HL-60 (cell line): ENCODE data around the gene ENGASE.

Source experiments
- DNase-seq, 2 experiments: peaks; one replicate each; pipeline ENCODE4 v3.0.0-alpha.2; 2010 to 2020; ENCODE audit warnings: low read depth in 1 of 2, low spot score in 1 of 2
- H3K27ac ChIP-seq: fragments of 250-450 bp; sonication (Bioruptor Pico); replicated peaks from 2 replicates; pipeline ENCODE4 v1.5.1; 2020; ENCODE audit warnings: mild to moderate bottlenecking, moderate library complexity
- H3K27me3 ChIP-seq: fragments of 250-450 bp; sonication (Bioruptor Pico); 2 replicates; pipeline ENCODE4 v1.5.1; 2021; ENCODE audit warnings: mild to moderate bottlenecking, moderate library complexity; ENCODE audit not compliant: insufficient read depth, poor library complexity, severe bottlenecking
- H3K4me3 ChIP-seq: replicated peaks from 2 replicates; pipeline ENCODE4 v1.5.1; 2011; ENCODE audit warnings: mild to moderate bottlenecking, control low read depth, low read length; ENCODE audit not compliant: insufficient read depth
- GABPA ChIP-seq: IDR thresholded peaks from 2 replicates; pipeline ENCODE4 v1.6.1; 2012; ENCODE audit warnings: low read depth
- POLR2AphosphoS5 ChIP-seq: IDR thresholded peaks from 2 replicates; pipeline ENCODE4 v1.6.1; 2012; ENCODE audit warnings: low read depth
- SPI1 ChIP-seq: IDR thresholded peaks from 2 replicates; pipeline ENCODE4 v1.6.1; 2012; ENCODE audit warnings: low read depth, mild to moderate bottlenecking, borderline replicate concordance
- TF ChIP-seq, protein P1 (sequence below): IDR thresholded peaks from 2 replicates; pipeline ENCODE4 v1.6.1; 2012; ENCODE audit warnings: low read depth; ENCODE audit not compliant: insufficient replicate concordance
- TF ChIP-seq, protein P2 (sequence below): IDR thresholded peaks from one replicate; pipeline ENCODE4 v1.5.1; 2011; ENCODE audit warnings: low read length, control low read depth, inconsistent platforms; ENCODE audit not compliant: insufficient read depth

The ENGASE gene

DNA sequence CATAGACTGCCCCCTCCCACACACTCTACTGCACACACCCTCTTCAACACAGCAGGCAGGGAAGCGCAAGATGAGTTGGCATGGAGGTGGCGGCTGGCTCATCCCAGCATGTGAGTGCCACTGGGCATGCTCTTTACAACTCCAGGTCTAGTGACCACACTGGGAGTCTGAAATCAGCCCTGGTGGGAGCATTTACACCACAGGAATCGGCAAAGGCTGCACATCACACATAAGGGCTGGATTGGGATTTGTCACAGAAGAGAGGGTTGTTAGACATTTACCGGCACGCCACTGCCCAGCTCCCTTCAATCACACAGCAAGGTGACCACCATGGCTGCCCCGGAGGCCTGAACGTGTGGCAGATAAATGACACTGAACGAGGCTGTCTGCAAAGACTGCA is 49.4 kb downstream of the ENGASE start:
- H3K27me3 ChIP-seq, result no peaks in the 10 kb centered on the region
- TF ChIP-seq, protein P1, sequence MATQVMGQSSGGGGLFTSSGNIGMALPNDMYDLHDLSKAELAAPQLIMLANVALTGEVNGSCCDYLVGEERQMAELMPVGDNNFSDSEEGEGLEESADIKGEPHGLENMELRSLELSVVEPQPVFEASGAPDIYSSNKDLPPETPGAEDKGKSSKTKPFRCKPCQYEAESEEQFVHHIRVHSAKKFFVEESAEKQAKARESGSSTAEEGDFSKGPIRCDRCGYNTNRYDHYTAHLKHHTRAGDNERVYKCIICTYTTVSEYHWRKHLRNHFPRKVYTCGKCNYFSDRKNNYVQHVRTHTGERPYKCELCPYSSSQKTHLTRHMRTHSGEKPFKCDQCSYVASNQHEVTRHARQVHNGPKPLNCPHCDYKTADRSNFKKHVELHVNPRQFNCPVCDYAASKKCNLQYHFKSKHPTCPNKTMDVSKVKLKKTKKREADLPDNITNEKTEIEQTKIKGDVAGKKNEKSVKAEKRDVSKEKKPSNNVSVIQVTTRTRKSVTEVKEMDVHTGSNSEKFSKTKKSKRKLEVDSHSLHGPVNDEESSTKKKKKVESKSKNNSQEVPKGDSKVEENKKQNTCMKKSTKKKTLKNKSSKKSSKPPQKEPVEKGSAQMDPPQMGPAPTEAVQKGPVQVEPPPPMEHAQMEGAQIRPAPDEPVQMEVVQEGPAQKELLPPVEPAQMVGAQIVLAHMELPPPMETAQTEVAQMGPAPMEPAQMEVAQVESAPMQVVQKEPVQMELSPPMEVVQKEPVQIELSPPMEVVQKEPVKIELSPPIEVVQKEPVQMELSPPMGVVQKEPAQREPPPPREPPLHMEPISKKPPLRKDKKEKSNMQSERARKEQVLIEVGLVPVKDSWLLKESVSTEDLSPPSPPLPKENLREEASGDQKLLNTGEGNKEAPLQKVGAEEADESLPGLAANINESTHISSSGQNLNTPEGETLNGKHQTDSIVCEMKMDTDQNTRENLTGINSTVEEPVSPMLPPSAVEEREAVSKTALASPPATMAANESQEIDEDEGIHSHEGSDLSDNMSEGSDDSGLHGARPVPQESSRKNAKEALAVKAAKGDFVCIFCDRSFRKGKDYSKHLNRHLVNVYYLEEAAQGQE, result no peak
- TF ChIP-seq, protein P2, sequence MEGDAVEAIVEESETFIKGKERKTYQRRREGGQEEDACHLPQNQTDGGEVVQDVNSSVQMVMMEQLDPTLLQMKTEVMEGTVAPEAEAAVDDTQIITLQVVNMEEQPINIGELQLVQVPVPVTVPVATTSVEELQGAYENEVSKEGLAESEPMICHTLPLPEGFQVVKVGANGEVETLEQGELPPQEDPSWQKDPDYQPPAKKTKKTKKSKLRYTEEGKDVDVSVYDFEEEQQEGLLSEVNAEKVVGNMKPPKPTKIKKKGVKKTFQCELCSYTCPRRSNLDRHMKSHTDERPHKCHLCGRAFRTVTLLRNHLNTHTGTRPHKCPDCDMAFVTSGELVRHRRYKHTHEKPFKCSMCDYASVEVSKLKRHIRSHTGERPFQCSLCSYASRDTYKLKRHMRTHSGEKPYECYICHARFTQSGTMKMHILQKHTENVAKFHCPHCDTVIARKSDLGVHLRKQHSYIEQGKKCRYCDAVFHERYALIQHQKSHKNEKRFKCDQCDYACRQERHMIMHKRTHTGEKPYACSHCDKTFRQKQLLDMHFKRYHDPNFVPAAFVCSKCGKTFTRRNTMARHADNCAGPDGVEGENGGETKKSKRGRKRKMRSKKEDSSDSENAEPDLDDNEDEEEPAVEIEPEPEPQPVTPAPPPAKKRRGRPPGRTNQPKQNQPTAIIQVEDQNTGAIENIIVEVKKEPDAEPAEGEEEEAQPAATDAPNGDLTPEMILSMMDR, result no peak
- no peak for TF ChIP-seq GABPA
- no peak for TF ChIP-seq SPI1
- TF ChIP-seq POLR2AphosphoS5, result no peak
- no peak for DNase-seq
- H3K27ac ChIP-seq, result no peak overlapping the region
- H3K4me3 ChIP-seq, result no peak overlapping the region

DNA sequence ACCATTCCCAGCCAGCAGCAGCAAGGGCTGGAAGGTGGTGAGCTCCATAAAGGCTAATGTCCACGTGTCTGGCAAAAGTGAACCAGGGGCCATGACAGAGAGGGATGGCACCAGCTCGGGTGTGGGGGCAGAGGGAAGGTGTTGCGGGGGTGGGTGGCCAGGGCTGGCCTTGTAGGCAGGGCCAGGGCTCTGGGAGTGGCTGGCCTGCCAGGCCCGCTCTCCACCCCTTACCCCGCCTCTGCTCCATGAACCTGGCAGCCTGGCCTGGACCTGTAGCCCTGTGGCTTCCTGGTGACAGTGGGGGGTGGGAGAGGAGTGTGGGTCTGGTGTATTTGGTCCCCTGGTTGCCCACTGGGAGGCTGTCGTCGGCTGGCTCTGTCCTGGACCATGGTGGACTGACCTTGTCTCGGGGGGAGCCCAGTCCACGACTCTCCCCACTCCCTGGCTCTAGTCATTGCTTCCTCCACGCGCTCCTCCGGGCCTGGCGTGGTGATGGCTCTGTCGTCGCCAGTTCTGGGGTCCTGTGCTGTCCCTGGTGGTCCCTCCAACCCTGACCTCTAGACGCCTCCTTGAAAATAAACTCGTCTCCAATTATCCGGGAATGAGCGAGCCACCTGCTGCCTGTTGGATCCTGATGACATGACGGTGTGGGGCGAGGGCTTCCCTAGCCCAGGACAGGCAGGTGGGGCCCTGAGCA is 50.0 kb downstream of the ENGASE start:
- TF ChIP-seq, protein P1, result no peak
- no peak for TF ChIP-seq GABPA
- TF ChIP-seq, protein P2, result no peak
- no peak for TF ChIP-seq POLR2AphosphoS5
- TF ChIP-seq SPI1, result no peak
- Histone ChIP-seq H3K4me3 (no peak overlapping the region), H3K27ac (no peak overlapping the region), H3K27me3 (no peaks in the 10 kb centered on the region)
- no peak for DNase-seq

DNA sequence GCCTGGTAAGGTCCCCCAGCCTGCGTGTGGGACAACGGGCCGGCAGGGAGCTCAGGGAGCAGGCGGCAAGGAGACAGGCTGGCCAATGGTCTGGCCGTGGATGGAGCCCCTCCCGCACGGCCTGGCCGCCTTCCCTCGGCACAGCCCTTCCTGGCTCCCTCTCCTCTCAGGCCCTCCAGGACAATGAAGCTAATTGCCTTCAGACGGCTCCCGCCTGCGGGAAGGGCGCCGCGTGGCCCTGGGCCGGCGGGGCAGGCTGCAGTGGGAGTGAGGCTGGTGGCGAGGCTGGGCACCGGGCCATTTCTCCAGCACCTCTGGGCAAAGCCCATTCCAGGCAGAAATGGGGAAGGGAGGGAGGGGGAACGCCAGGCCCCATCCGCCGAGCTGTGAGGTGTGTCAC is 50.9 kb downstream of the ENGASE start:
- no peaks in the 10 kb centered on the region for H3K27me3 ChIP-seq

More for the DNA sequence above, 50.9 kb downstream of the ENGASE start:
- Histone ChIP-seq H3K27ac (no peak overlapping the region), H3K4me3 (no peak overlapping the region)
- TF ChIP-seq SPI1, result no peak
- TF ChIP-seq, protein P2, result no peak
- no peak for DNase-seq
